Fibroblast of the conjunctiva (primary cell): ENCODE measurements around the gene BDKRB1.

ENCODE experiments used
- DNase-seq: peaks from one replicate; pipeline ENCODE4 v3.0.0-alpha.2; 2010; ENCODE audit warnings: low read depth

BDKRB1 gene

GRCh38 chr14:96281486-96281885, 25.5 kb downstream of the BDKRB1 start:
- no peak for DNase-seq

GRCh38 chr14:96284008-96284407, 28.0 kb downstream of the BDKRB1 start:
- no peak for DNase-seq

- no peak for DNase-seq
These were observed 28.4 kb downstream of the BDKRB1 start for GRCh38 chr14:96284430-96284829.

- no peak for DNase-seq
These were observed 29.7 kb downstream of the BDKRB1 start for GRCh38 chr14:96285667-96286066.

- no peak for DNase-seq
These were observed 30.2 kb downstream of the BDKRB1 start for GRCh38 chr14:96286251-96286650.

- DNase-seq: no peak
These were observed 31.8 kb downstream of the BDKRB1 start for GRCh38 chr14:96287856-96288255.

GRCh38 chr14:96294246-96294645, 38.2 kb downstream of the BDKRB1 start:
- DNase-seq: no peak

GRCh38 chr14:96297000-96297399, 41.0 kb downstream of the BDKRB1 start:
- DNase-seq: no peak

GRCh38 chr14:96297997-96298515, 42.0 kb downstream of the BDKRB1 start:
- no peak for DNase-seq

GRCh38 chr14:96299441-96299840, 43.4 kb downstream of the BDKRB1 start:
- no peak for DNase-seq

- DNase-seq: no peak
These were observed 48.0 kb downstream of the BDKRB1 start for GRCh38 chr14:96303981-96304380.

GRCh38 chr14:96304956-96305355, 48.9 kb downstream of the BDKRB1 start:
- no peak for DNase-seq

- DNase-seq: no peak
These were observed 51.4 kb downstream of the BDKRB1 start for GRCh38 chr14:96307434-96307833.

GRCh38 chr14:96309133-96309895, 53.3 kb downstream of the BDKRB1 start:
- no peak for DNase-seq

GRCh38 chr14:96309896-96310330, 53.9 kb downstream of the BDKRB1 start:
- DNase-seq: no peak

GRCh38 chr14:96310906-96311305, 54.9 kb downstream of the BDKRB1 start:
- DNase-seq: no peak
